Left ventricle myocardium inferior (tissue), 1 donor: ENCODE measurements around the gene MXI1. TPM values are rescaled to one million over a fixed set of nuclear protein-coding genes. Genes with fewer than 3 reads are reported as not detected.

Experiments used
- DNase-seq: peaks from one replicate; pipeline ENCODE4 v3.0.0-alpha.2; 2020
- H3K27ac ChIP-seq: fragments of 200-600 bp; replicated peaks from 2 replicates; pipeline ENCODE4 v1.8.0; 2021
- H3K27me3 ChIP-seq: fragments of 200-600 bp; 2 replicates; pipeline ENCODE4 v1.8.0; 2021; ENCODE audit warnings: low read depth
- H3K36me3 ChIP-seq: fragments of 200-600 bp; 2 replicates; pipeline ENCODE4 v1.8.0; 2021
- H3K4me1 ChIP-seq: fragments of 200-600 bp; 2 replicates; pipeline ENCODE4 v1.8.0; 2021
- H3K4me3 ChIP-seq: fragments of 200-600 bp; 2 replicates; pipeline ENCODE4 v1.8.0; 2021; ENCODE audit warnings: mild to moderate bottlenecking, moderate library complexity
- H3K9me3 ChIP-seq: fragments of 200-600 bp; replicated peaks from 2 replicates; pipeline ENCODE4 v1.8.0; 2021
- CTCF ChIP-seq: fragments of 200-600 bp; IDR thresholded peaks from 2 replicates; pipeline ENCODE4 v1.8.0; 2021; ENCODE audit warnings: antibody characterized with exemption, mild to moderate bottlenecking, borderline replicate concordance
- intact Hi-C: fragments of 100-400 bp; cut with micrococcal nuclease; formaldehyde crosslinking; loops from one replicate; pipeline ENCODE4 v1.11.0; 2022
- total RNA-seq: library from RNA; stranded (reverse); fragmentation: NEBNext Ultra II Directional; extraction: Animal tissue kit (Norgen Biotek cat#: 25700); gene quantifications from one replicate; pipeline ENCODE4 v1.2.1, GENCODE V29; 2021
- donor health status: DM: no; HTN: yes; CAD: no; lungs with severe emphysema.

Gene MXI1
- total RNA-seq, 1 donor from 2014 or later, result 60.0 TPM

DNA sequence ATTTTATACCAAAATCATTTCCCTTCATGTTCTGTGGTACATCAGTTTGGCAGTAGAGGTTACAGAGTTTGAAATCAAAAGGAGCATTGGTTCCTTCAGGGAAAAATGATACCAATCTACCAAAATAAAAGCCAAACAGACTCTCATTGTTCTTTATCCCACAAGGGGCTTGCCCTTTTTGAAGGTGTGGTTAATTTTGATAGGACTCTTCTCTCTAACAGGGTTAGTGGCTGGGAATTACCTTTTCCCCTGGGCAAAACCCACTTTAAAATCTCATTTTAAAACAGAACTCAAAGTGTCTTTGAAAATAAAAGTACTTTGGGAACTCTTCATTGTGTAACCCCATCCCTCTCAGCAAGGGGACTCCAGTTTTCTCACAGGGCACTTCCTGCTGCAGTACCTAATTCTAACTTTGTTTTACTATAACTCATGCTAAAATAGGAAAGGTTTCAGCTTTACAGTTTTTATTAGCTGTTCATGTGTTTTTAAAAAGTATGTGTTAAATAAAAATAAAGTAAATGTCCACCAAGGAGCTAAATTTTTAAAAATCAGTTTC lies 66.7 kb downstream of the MXI1 start:
- intact Hi-C loops, result loop anchor here (10.0 kb wide), 1 partner anchor 389 kb away; no protein-coding TSS in a partner anchor
- Histone ChIP-seq H3K36me3 (no peaks in the 10 kb centered on the region), H3K27ac (peak overlapping the region; percentile 92), H3K9me3 (no peaks in the 10 kb centered on the region), H3K4me3 (no peak overlapping the region), H3K27me3 (no peaks in the 10 kb centered on the region), H3K4me1 (peaks cover 99% of the 10 kb centered on the region)
- TF ChIP-seq CTCF, result peak; percentile 13
- no peak for DNase-seq

- Histone ChIP-seq H3K27me3 (no peaks in the 10 kb centered on the region), H3K36me3 (no peaks in the 10 kb centered on the region), H3K4me1 (peaks cover 99% of the 10 kb centered on the region), H3K9me3 (no peaks in the 10 kb centered on the region), H3K4me3 (no peak overlapping the region), H3K27ac (peak overlapping the region; percentile 92)
- intact Hi-C loops, result loop anchor here (5.0 to 10.0 kb wide), 2 partner anchors 52 to 390 kb away; no protein-coding TSS in a partner anchor
- no peak for TF ChIP-seq CTCF
- DNase-seq, result no peak
These were observed 67.2 kb downstream of the MXI1 start for GRCh38 chr10:110274647-110275046.

GRCh38 chr10:110275128-110275729 lies 67.8 kb downstream of the MXI1 start:
- no peak for TF ChIP-seq CTCF
- DNase-seq, result no peak
- peaks cover 6% of the 10 kb centered on the region for H3K36me3 ChIP-seq
- no peak overlapping the region for H3K4me3 ChIP-seq
- H3K9me3 ChIP-seq, result no peaks in the 10 kb centered on the region
- intact Hi-C loops, result loop anchor here (5.0 to 10.0 kb wide), 2 partner anchors 53 to 390 kb away; no protein-coding TSS in a partner anchor
- peak overlapping the region; percentile 92 for H3K27ac ChIP-seq
- H3K4me1 ChIP-seq, result peaks cover 96% of the 10 kb centered on the region
- H3K27me3 ChIP-seq, result no peaks in the 10 kb centered on the region

- DNase-seq, result no peak
- intact Hi-C loops, result loop anchor here (5.0 to 10.0 kb wide), 2 partner anchors 54 to 392 kb away; no protein-coding TSS in a partner anchor
- no peak overlapping the region for H3K4me3 ChIP-seq
- H3K9me3 ChIP-seq, result no peaks in the 10 kb centered on the region
- no peak for TF ChIP-seq CTCF
- H3K36me3 ChIP-seq, result peaks cover 13% of the 10 kb centered on the region
- H3K4me1 ChIP-seq, result peaks cover 82% of the 10 kb centered on the region
- H3K27me3 ChIP-seq, result no peaks in the 10 kb centered on the region
- H3K27ac ChIP-seq, result peak overlapping the region; percentile 92
These were observed 69.2 kb downstream of the MXI1 start for GRCh38 chr10:110276603-110277002.

- H3K36me3 ChIP-seq, result peaks cover 13% of the 10 kb centered on the region
- H3K27me3 ChIP-seq, result no peaks in the 10 kb centered on the region
- no peak overlapping the region for H3K4me3 ChIP-seq
- peaks cover 79% of the 10 kb centered on the region for H3K4me1 ChIP-seq
- H3K27ac ChIP-seq, result peak overlapping the region; percentile 67
- intact Hi-C loops, result loop anchor here (5.0 to 10.0 kb wide), 2 partner anchors 55 to 393 kb away; no protein-coding TSS in a partner anchor
- no peaks in the 10 kb centered on the region for H3K9me3 ChIP-seq
- no peak for TF ChIP-seq CTCF
- no peak for DNase-seq
These were observed 70.2 kb downstream of the MXI1 start for GRCh38 chr10:110277591-110277990.
